Heart right ventricle (tissue), 16 donors: Measurements from ENCODE around the gene NUP98. TPM values are rescaled to one million over a fixed set of nuclear protein-coding genes. Genes with fewer than 3 reads are reported as not detected.
"Not testable (repeated sequence)": the region's sequence is repeated elsewhere in the genome, so short reads cannot be mapped to it uniquely, and the experiment has no call there.

Experiments used
- ATAC-seq, 8 donors: fragments of 200-7000 bp; cut with Tn5 transposase; one replicate each; pipeline ENCODE4 v1.9.1; 2020; ENCODE audit warnings: mild to moderate bottlenecking in 8 of 8, moderate library complexity in 8 of 8, moderate number of reproducible peaks in 1 of 8
- DNase-seq, 2 donors: peaks; one replicate each; pipeline ENCODE4 v3.0.0-alpha.2; 2020
- H3K27ac ChIP-seq, 10 donors: fragments of 200-600 bp; sonication (generic) in 2 of 10; one replicate each; pipeline versions ENCODE4 v1.5.0 to v1.8.0; 2020 to 2022; ENCODE audit warnings: mild to moderate bottlenecking in 3 of 10
- H3K27me3 ChIP-seq, 7 donors: fragments of 200-600 bp; one replicate each; pipeline ENCODE4 v1.8.0; 2021 to 2022; ENCODE audit warnings: mild to moderate bottlenecking in 2 of 7
- H3K36me3 ChIP-seq, 9 donors: fragments of 200-600 bp; sonication (generic) in 1 of 9; one replicate each; pipeline versions ENCODE4 v1.5.0 to v1.8.0; 2020 to 2022; ENCODE audit warnings: mild to moderate bottlenecking in 2 of 9
- H3K4me1 ChIP-seq, 9 donors: fragments of 200-600 bp; sonication (generic) in 1 of 9; one replicate each; pipeline versions ENCODE4 v1.5.0 to v1.8.0; 2020 to 2022; ENCODE audit warnings: mild to moderate bottlenecking in 4 of 9
- H3K4me3 ChIP-seq, 10 donors: fragments of 200-600 bp; sonication (generic) in 2 of 10; one replicate each; pipeline versions ENCODE4 v1.5.0 to v1.8.0; 2020 to 2022; ENCODE audit warnings: mild to moderate bottlenecking in 7 of 10, moderate library complexity in 2 of 10
- H3K9me3 ChIP-seq, 11 donors: fragments of 200-600 bp in 10 of 11; sonication (generic) in 2 of 11; one replicate each; pipeline versions ENCODE4 v1.5.0 to v1.8.0; 2013 to 2022; ENCODE audit warnings: mild to moderate bottlenecking in 2 of 11, control low read depth in 1 of 11, moderate library complexity in 1 of 11
- CTCF ChIP-seq, 9 donors: fragments of 200-600 bp; sonication (generic) in 2 of 9; IDR thresholded peaks; one replicate each; pipeline versions ENCODE4 v1.5.0 to v1.8.0; 2021 to 2022; ENCODE audit warnings: antibody characterized with exemption in 9 of 9, mild to moderate bottlenecking in 5 of 9, moderate library complexity in 1 of 9
- WGBS, 2 donors: extraction: QIAGEN DNeasy Blood & Tissue Kit; methylation state at CpG; one replicate each; pipeline ENCODE4 v1.1.7; 2013; ENCODE audit warnings: inconsistent platforms in 1 of 2; 5-methylcytosine and 5-hydroxymethylcytosine counted together
- intact Hi-C, 10 donors: fragments of 100-400 bp; cut with DNase I; formaldehyde crosslinking; loops; one replicate each; pipeline versions ENCODE4 v1.11.1 to v1.14.2; 2022
- polyA plus RNA-seq, 2 donors: library from polyadenylated mRNA; stranded (reverse); fragments of 200-250 nt; gene quantifications; one replicate each; pipeline ENCODE4 v1.2.3, GENCODE V29; 2013
- total RNA-seq, 10 donors: library from RNA; stranded (reverse); fragmentation: NEBNext Ultra II Directional in 3 of 10; extraction: Animal tissue kit (Norgen Biotek cat#: 25700) in 3 of 10; gene quantifications; one replicate each; pipeline versions ENCODE4 v1.2.1 to v1.2.4, GENCODE V29; 2021 to 2023
- donor health status: Arrhythmogenic right ventricular cardiomyopathy.
- donor health status: ischemic (EF 13 %, LVEDD 7.1; RV severe dilation, severe dysfunction).
- donor health status: healthy with polysubstance abuse.
- donor health status: DM: no; HTN: yes; CAD: no.
- donor health status: DM: no; HTN: no; CAD: no.
- donor health status: ischemic (EF 25% LVEDD 6.9; RV normal size, moderate dysfunction).
- donor health status: ischemic (EF 25% LVEDD 5.7; RV mildly dilated, moderate dysfunction).
- donor health status: healthy.
- donor health status: DM: yes; HTN: yes; CAD: no.
- donor health status: Ischemic cardiomyopathy.
- donor health status: ischemic (EF 35%, LVEDD 5.7; RV mildly dilated, moderate dysfunction).
- donor health status: nonischemic (EF 11% LVEDD 7.7; RV severe dilation, severe dysfunction).
- donor health status: DM: yes; HTN: yes; CAD: no.
- donor health status: PGD.
- donor health status: ischemic (EF 29% LVEDD 5.4; RV normal size, mild dysfunction).
- donor health status: nonischemic (EF 23%, LVEDD 6.1; RV moderate dilation, normal function).

The NUP98 gene
- total and polyA plus RNA-seq, 12 donors, result 11.1 to 65.5 (median 46.0) TPM

GRCh38 chr11:3816673-3817072, 19.3 kb upstream of the NUP98 start:
- 91 to 100% methylated on average over 2 of the region's 2 CpGs for WGBS, 2 donors
- peak overlapping the region in 4 of 10 donors; percentile 50 to 68 (median 66) for H3K27ac ChIP-seq

DNA sequence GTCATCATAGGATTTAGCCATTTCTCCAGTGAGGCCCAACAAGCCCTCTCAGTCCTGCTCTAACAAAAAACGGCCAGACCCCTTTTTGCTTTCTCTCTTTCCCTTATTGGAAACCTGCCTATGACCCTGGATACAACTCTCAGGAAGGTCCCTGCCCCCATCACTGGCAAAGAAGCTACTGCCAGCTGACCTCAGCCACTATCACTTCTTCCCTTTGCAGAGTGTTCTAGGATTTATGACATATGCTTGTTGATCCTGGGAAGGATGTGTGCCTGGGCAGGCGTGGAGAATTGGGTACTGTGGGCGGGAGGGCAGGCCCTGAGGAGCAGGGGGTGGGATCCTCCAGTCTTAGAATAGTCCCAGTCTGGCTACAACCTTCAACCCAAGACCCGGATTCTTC, 18.5 kb upstream of the NUP98 start:
- intact Hi-C loops, result no loop called here
- no peaks in the 10 kb centered on the region for H3K27me3 ChIP-seq
- no peaks in the 10 kb centered on the region for H3K9me3 ChIP-seq
- peaks cover 0 to 7% (median 0%) of the 10 kb centered on the region in 9 donors for H3K36me3 ChIP-seq
- no peak for DNase-seq
- peak in 7 of 8 donors; percentile 39 to 88 (median 66) for ATAC-seq
- H3K4me3 ChIP-seq, result no peak overlapping the region
- H3K4me1 ChIP-seq, result peaks cover 0 to 44% (median 7%) of the 10 kb centered on the region in 9 donors
- WGBS, 2 donors, result 76 to 81% methylated on average over 4 of the region's 4 CpGs
- peak overlapping the region in 8 of 10 donors; percentile 20 to 68 (median 62) for H3K27ac ChIP-seq
- no peak for TF ChIP-seq CTCF (IDR thresholded peaks at IDR 0.05)

More at GRCh38 chr11:3816673-3817072, 19.3 kb upstream of the NUP98 start:
- DNase-seq (no peak), ATAC-seq (no peak)
- intact Hi-C loops, result no loop called here
- no peaks in the 10 kb centered on the region for H3K27me3 ChIP-seq
- H3K9me3 ChIP-seq, result no peaks in the 10 kb centered on the region
- no peak overlapping the region for H3K4me3 ChIP-seq
- H3K4me1 ChIP-seq, result peaks cover 0 to 36% (median 5%) of the 10 kb centered on the region in 9 donors
- no peak for TF ChIP-seq CTCF (IDR thresholded peaks at IDR 0.05)
- H3K36me3 ChIP-seq, result peaks cover 0 to 7% (median 0%) of the 10 kb centered on the region in 9 donors

- H3K36me3 ChIP-seq, intact Hi-C loops, DNase-seq, H3K4me3 ChIP-seq, ATAC-seq, H3K27me3 ChIP-seq, H3K9me3 ChIP-seq: not testable (repeated sequence)
- Histone ChIP-seq H3K27ac (peak overlapping the region in 1 of 10 donors; percentile 67), H3K4me1 (peaks cover 0 to 55% (median 17%) of the 10 kb centered on the region in 9 donors)
- WGBS, 2 donors, result 95 to 96% methylated on average over 5 of the region's 5 CpGs
These were observed 17.5 kb upstream of the NUP98 start for GRCh38 chr11:3814832-3815231.

DNA sequence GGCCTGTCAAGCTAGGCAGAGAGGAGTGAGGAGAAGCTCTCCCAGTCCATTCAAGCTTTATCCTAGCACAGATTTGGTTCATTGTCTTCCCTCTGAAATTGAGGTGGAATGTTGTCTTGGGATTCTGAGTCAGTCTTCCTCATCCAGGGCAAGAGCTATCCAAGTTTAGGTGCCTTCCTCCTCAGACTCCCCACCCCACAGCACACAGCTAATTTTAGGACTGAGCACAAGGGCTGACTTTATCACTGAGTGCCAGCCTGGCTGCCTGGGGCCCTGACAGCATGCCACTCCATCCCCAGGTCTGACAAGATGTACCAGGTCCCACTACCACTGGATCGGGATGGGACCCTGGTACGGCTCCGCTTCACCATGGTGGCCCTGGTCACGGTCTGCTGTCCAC, 13.6 kb upstream of the NUP98 start:
- intact Hi-C loops, result no loop called here
- DNase-seq (peak in 1 of 2 donors; percentile 48), ATAC-seq (peak; percentile 44 to 79 (median 68))
- Histone ChIP-seq H3K27ac (peak overlapping the region in 9 of 10 donors; percentile 13 to 86 (median 76)), H3K9me3 (no peaks in the 10 kb centered on the region), H3K36me3 (no peaks in the 10 kb centered on the region), H3K27me3 (no peaks in the 10 kb centered on the region), H3K4me3 (no peak overlapping the region), H3K4me1 (peaks cover 0 to 55% (median 29%) of the 10 kb centered on the region in 9 donors)
- TF ChIP-seq CTCF (IDR thresholded peaks at IDR 0.05), result no peak
- 66 to 79% methylated on average over 4 of the region's 4 CpGs for WGBS, 2 donors

- H3K36me3 ChIP-seq, result no peaks in the 10 kb centered on the region
- TF ChIP-seq CTCF (IDR thresholded peaks at IDR 0.05), result no peak
- H3K9me3 ChIP-seq, result no peaks in the 10 kb centered on the region
- DNase-seq (no peak), ATAC-seq (peak in 3 of 8 donors; percentile 8 to 20 (median 11))
- no peak overlapping the region for H3K4me3 ChIP-seq
- H3K27me3 ChIP-seq, result no peaks in the 10 kb centered on the region
- peak overlapping the region in 9 of 10 donors; percentile 13 to 86 (median 76) for H3K27ac ChIP-seq
- peaks cover 0 to 50% (median 25%) of the 10 kb centered on the region in 9 donors for H3K4me1 ChIP-seq
- intact Hi-C loops, result no loop called here
- 70 to 76% methylated on average over 3 of the region's 3 CpGs for WGBS, 2 donors
These were observed 13.1 kb upstream of the NUP98 start for GRCh38 chr11:3810446-3810845.
